ENCODE measurements around the gene SLC35B1. TPM values are rescaled to one million over a fixed set of nuclear protein-coding genes. Genes with fewer than 3 reads are reported as not detected.

Gene SLC35B1
- total and polyA plus RNA-seq, 10 of the 15 experiments (the other 5 are each of a cell fraction or from before 2014, with no cell fraction given): 40.0 to 113 (median 51.6) TPM

DNA sequence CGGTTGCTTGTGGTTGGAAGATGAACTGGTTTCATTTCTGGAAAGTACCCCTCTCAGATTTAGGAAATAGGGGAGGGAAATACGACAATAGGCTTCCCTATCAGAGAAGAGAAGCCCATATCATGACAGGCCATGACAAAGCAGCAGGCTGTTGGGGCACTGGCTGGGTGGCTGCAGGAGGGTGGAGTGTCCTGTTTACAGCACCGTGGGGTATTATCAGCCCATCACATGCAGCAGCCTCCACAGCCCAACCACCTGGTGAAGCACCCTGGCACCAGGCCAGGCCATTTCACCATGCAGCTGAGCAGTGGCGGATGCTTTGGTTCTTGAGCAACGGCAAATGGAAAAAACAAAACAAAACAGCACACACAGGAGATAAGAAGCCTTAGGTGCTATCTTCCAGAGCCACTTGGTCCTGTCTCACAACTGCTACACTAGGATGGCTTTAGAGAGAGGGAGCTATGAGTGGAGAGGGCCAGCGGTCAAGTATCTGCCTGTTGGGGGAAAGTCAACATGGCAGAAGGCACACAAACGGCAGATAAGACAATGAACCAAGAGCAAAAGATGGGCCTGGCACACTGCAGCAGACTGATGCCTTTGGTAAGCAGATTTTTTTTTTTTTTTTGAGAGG lies 32.0 kb upstream of the SLC35B1 start (continued):
- TF ChIP-seq KAT2A (conservative IDR thresholded peaks at IDR 0.05; ENCODE audit: control insufficient read depth, low read depth, low read length) (no peak), CREM (IDR thresholded peaks at IDR 0.05; ENCODE audit: low read depth) (no peak), CBX5 (IDR thresholded peaks at IDR 0.05; ENCODE audit: low read depth) (no peak), FOS (IDR thresholded peaks at IDR 0.05; ENCODE audit: borderline replicate concordance, extremely low read depth, insufficient read length) (no peak), EED (IDR thresholded peaks at IDR 0.05; ENCODE audit: low read depth) (no peak), MEF2B (IDR thresholded peaks at IDR 0.05; ENCODE audit: partially characterized antibody, poor library complexity, severe bottlenecking) (peak; percentile 16), IKZF1 (conservative IDR thresholded peaks at IDR 0.05) (peak; percentile 30; the same call in 1 of the 2 replicates), MTA3 (IDR thresholded peaks at IDR 0.05; ENCODE audit: borderline replicate concordance, low read length) (no peak), STAT3 (IDR thresholded peaks at IDR 0.05; ENCODE audit: low read depth, low read length) (no peak), IKZF2 (IDR thresholded peaks at IDR 0.05) (peak in 1 of 2 experiments; percentile 38; a peak in 1 of 4 replicates), PAX5 (IDR thresholded peaks at IDR 0.05; ENCODE audit: borderline replicate concordance, low read depth, low read length) (peak; percentile 43; the same call in 1 of the 2 replicates), POLR2AphosphoS2 (IDR thresholded peaks at IDR 0.05; ENCODE audit: low read depth, low read length) (no peak), RFX5 (IDR thresholded peaks at IDR 0.05; ENCODE audit: low read depth, low read length) (no peak), WRNIP1 (IDR thresholded peaks at IDR 0.05; ENCODE audit: borderline replicate concordance, low read depth, low read length) (no peak), DPF2 (IDR thresholded peaks at IDR 0.05) (peak; percentile 56; the same call in 1 of the 2 replicates), RCOR1 (conservative IDR thresholded peaks at IDR 0.05; ENCODE audit: low read depth, low read length) (no peak), MYB (IDR thresholded peaks at IDR 0.05; ENCODE audit: borderline replicate concordance, low read depth, low read length) (0 out of 2 replicates have a peak, but pooled peaks have one; percentile 57), ETV6 (conservative IDR thresholded peaks at IDR 0.05 in 1 of 2, IDR thresholded peaks at IDR 0.05 in 1 of 2; ENCODE audit: borderline replicate concordance in 1 of 2, low read depth in 1 of 2) (no peak)
- TF ChIP-seq, protein P1, sequence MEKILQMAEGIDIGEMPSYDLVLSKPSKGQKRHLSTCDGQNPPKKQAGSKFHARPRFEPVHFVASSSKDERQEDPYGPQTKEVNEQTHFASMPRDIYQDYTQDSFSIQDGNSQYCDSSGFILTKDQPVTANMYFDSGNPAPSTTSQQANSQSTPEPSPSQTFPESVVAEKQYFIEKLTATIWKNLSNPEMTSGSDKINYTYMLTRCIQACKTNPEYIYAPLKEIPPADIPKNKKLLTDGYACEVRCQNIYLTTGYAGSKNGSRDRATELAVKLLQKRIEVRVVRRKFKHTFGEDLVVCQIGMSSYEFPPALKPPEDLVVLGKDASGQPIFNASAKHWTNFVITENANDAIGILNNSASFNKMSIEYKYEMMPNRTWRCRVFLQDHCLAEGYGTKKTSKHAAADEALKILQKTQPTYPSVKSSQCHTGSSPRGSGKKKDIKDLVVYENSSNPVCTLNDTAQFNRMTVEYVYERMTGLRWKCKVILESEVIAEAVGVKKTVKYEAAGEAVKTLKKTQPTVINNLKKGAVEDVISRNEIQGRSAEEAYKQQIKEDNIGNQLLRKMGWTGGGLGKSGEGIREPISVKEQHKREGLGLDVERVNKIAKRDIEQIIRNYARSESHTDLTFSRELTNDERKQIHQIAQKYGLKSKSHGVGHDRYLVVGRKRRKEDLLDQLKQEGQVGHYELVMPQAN (conservative IDR thresholded peaks at IDR 0.05): no peak
- TF ChIP-seq, protein P2, sequence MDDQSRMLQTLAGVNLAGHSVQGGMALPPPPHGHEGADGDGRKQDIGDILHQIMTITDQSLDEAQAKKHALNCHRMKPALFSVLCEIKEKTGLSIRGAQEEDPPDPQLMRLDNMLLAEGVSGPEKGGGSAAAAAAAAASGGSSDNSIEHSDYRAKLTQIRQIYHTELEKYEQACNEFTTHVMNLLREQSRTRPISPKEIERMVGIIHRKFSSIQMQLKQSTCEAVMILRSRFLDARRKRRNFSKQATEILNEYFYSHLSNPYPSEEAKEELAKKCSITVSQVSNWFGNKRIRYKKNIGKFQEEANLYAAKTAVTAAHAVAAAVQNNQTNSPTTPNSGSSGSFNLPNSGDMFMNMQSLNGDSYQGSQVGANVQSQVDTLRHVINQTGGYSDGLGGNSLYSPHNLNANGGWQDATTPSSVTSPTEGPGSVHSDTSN (IDR thresholded peaks at IDR 0.05; ENCODE audit: insufficient replicate concordance, low read depth, low read length): no peak
- TF ChIP-seq, protein P3, sequence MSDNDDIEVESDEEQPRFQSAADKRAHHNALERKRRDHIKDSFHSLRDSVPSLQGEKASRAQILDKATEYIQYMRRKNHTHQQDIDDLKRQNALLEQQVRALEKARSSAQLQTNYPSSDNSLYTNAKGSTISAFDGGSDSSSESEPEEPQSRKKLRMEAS (IDR thresholded peaks at IDR 0.05; ENCODE audit: low read depth, low read length): peak; percentile 47; the same call in 1 of the 2 replicates
- TF ChIP-seq, protein P4, sequence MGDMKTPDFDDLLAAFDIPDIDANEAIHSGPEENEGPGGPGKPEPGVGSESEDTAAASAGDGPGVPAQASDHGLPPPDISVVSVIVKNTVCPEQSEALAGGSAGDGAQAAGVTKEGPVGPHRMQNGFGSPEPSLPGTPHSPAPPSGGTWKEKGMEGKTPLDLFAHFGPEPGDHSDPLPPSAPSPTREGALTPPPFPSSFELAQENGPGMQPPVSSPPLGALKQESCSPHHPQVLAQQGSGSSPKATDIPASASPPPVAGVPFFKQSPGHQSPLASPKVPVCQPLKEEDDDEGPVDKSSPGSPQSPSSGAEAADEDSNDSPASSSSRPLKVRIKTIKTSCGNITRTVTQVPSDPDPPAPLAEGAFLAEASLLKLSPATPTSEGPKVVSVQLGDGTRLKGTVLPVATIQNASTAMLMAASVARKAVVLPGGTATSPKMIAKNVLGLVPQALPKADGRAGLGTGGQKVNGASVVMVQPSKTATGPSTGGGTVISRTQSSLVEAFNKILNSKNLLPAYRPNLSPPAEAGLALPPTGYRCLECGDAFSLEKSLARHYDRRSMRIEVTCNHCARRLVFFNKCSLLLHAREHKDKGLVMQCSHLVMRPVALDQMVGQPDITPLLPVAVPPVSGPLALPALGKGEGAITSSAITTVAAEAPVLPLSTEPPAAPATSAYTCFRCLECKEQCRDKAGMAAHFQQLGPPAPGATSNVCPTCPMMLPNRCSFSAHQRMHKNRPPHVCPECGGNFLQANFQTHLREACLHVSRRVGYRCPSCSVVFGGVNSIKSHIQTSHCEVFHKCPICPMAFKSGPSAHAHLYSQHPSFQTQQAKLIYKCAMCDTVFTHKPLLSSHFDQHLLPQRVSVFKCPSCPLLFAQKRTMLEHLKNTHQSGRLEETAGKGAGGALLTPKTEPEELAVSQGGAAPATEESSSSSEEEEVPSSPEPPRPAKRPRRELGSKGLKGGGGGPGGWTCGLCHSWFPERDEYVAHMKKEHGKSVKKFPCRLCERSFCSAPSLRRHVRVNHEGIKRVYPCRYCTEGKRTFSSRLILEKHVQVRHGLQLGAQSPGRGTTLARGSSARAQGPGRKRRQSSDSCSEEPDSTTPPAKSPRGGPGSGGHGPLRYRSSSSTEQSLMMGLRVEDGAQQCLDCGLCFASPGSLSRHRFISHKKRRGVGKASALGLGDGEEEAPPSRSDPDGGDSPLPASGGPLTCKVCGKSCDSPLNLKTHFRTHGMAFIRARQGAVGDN (IDR thresholded peaks at IDR 0.05): peak; percentile 52
